HG02870 (cell line): Measurements from ENCODE around the gene FBXO22.

Experiments
- ATAC-seq: cut with Tn5 transposase; IDR thresholded peaks from one replicate; pipeline ENCODE4 v1.9.1; 2021; ENCODE audit warnings: mild to moderate bottlenecking, moderate library complexity; ENCODE audit not compliant: unreplicated experiment

Gene FBXO22

GRCh38 chr15:75918135-75918534, 14.5 kb downstream of the FBXO22 start:
- ATAC-seq, result no peak

- ATAC-seq, result no peak
Measured at GRCh38 chr15:75920079-75920478, 16.4 kb downstream of the FBXO22 start.

GRCh38 chr15:75921732-75922703, 18.3 kb downstream of the FBXO22 start:
- ATAC-seq, result no peak

- ATAC-seq, result no peak
Measured at GRCh38 chr15:75923756-75924155, 20.1 kb downstream of the FBXO22 start.

GRCh38 chr15:75924576-75924975, 20.9 kb downstream of the FBXO22 start:
- no peak for ATAC-seq

GRCh38 chr15:75925440-75925839, 21.8 kb downstream of the FBXO22 start:
- no peak for ATAC-seq

GRCh38 chr15:75926931-75927330, 23.3 kb downstream of the FBXO22 start:
- no peak for ATAC-seq

GRCh38 chr15:75927601-75928000, 23.9 kb downstream of the FBXO22 start:
- ATAC-seq, result no peak

- no peak for ATAC-seq
Measured at GRCh38 chr15:75928680-75929608, 25.3 kb downstream of the FBXO22 start.

- ATAC-seq, result no peak
Measured at GRCh38 chr15:75929799-75930565, 26.3 kb downstream of the FBXO22 start.

GRCh38 chr15:75930866-75931265, 27.2 kb downstream of the FBXO22 start:
- no peak for ATAC-seq

- ATAC-seq, result no peak
Measured at GRCh38 chr15:75942464-75942863, 38.8 kb downstream of the FBXO22 start.

- no peak for ATAC-seq
Measured at GRCh38 chr15:75943246-75943645, 39.6 kb downstream of the FBXO22 start.

GRCh38 chr15:75943713-75944215, 40.1 kb downstream of the FBXO22 start:
- ATAC-seq, result no peak

GRCh38 chr15:75945953-75946352, 42.3 kb downstream of the FBXO22 start:
- no peak for ATAC-seq

GRCh38 chr15:75947092-75947491, 43.4 kb downstream of the FBXO22 start:
- no peak for ATAC-seq

GRCh38 chr15:75948761-75949296, 45.2 kb downstream of the FBXO22 start:
- ATAC-seq, result no peak

- ATAC-seq, result no peak
Measured at GRCh38 chr15:75952525-75952924, 48.8 kb downstream of the FBXO22 start.

GRCh38 chr15:75955720-75956119, 52.0 kb downstream of the FBXO22 start:
- no peak for ATAC-seq

GRCh38 chr15:75961331-75961730, 57.7 kb downstream of the FBXO22 start:
- no peak for ATAC-seq
